Brain microvascular endothelial cell (primary cell): ENCODE data around the gene TEC.

Experiments used
- DNase-seq: peaks from one replicate; pipeline ENCODE4 v3.0.0-alpha.2; 2020
- H3K27ac ChIP-seq: fragments of 250-450 bp; sonication (Bioruptor Pico); 2 replicates; pipeline ENCODE4 v1.5.1; 2020; ENCODE audit warnings: mild to moderate bottlenecking, moderate library complexity
- H3K27me3 ChIP-seq: fragments of 250-450 bp; sonication (Bioruptor Pico); replicated peaks from 2 replicates; pipeline ENCODE4 v1.5.1; 2020; ENCODE audit warnings: mild to moderate bottlenecking
- H3K36me3 ChIP-seq: fragments of 250-450 bp; sonication (Bioruptor Pico); replicated peaks from 2 replicates; pipeline ENCODE4 v1.5.1; 2020; ENCODE audit warnings: mild to moderate bottlenecking
- H3K4me3 ChIP-seq: 2 replicates; pipeline ENCODE4 v1.5.1; 2011; ENCODE audit warnings: low read depth, mild to moderate bottlenecking, control low read depth, low read length, moderate library complexity
- in situ Hi-C: cut with HindIII; loops from 2 replicates; pipeline ENCODE4 v1.10.0; 2017; ENCODE audit warnings: low sequenced_read_pairs, low pct_ligation_motif_present
- TF ChIP-seq, protein P1 (sequence below): IDR thresholded peaks from 2 replicates; pipeline ENCODE4 v1.5.1; 2011; ENCODE audit warnings: low read depth, mild to moderate bottlenecking, moderate library complexity, low read length, control low read depth, inconsistent platforms; ENCODE audit errors: missing control alignments

Gene TEC

DNA sequence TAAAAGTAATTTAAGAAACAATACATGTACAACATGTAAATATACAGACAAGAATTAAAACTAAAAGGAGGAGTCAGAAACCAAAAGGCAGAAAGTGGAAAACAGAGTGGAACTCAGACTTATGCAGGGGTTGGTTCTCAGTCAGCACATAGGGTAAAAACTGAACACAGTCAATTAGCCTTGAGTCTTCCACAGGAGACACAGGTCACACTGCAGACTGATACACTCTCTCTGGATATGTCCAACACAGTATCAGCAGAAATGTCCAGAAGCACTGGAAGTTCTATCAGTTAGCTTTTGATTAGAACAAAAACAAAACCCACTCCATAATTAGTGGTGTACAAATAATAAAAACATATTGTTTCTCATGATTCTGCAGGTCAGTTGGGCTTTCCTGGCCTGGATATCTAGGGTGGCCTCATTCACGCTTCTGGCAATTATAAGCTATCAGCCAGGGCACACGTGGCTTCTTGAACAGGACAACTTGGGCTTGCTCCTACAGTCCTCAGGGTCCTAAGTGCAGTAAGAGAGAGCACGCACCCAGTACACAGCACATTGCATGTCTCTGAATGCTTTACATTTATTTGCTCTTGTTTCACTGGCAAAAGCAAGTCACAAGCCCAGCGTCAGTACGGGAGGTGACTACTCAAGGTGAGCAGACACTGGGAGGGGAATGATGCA lies 21.6 kb downstream of the TEC start:
- H3K4me3 ChIP-seq: no peak overlapping the region
- in situ Hi-C loops: no loop called here
- no peaks in the 10 kb centered on the region for H3K27me3 ChIP-seq
- TF ChIP-seq, protein P1, sequence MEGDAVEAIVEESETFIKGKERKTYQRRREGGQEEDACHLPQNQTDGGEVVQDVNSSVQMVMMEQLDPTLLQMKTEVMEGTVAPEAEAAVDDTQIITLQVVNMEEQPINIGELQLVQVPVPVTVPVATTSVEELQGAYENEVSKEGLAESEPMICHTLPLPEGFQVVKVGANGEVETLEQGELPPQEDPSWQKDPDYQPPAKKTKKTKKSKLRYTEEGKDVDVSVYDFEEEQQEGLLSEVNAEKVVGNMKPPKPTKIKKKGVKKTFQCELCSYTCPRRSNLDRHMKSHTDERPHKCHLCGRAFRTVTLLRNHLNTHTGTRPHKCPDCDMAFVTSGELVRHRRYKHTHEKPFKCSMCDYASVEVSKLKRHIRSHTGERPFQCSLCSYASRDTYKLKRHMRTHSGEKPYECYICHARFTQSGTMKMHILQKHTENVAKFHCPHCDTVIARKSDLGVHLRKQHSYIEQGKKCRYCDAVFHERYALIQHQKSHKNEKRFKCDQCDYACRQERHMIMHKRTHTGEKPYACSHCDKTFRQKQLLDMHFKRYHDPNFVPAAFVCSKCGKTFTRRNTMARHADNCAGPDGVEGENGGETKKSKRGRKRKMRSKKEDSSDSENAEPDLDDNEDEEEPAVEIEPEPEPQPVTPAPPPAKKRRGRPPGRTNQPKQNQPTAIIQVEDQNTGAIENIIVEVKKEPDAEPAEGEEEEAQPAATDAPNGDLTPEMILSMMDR: no peak
- H3K36me3 ChIP-seq: no peaks in the 10 kb centered on the region
- H3K27ac ChIP-seq: no peak overlapping the region
- no peak for DNase-seq

GRCh38 chr4:48247142-48247877 lies 22.3 kb downstream of the TEC start:
- TF ChIP-seq, protein P1: no peak
- in situ Hi-C loops: no loop called here
- no peak overlapping the region for H3K4me3 ChIP-seq
- DNase-seq: no peak
- H3K27ac ChIP-seq: no peak overlapping the region
- no peaks in the 10 kb centered on the region for H3K27me3 ChIP-seq
- H3K36me3 ChIP-seq: no peaks in the 10 kb centered on the region

DNA sequence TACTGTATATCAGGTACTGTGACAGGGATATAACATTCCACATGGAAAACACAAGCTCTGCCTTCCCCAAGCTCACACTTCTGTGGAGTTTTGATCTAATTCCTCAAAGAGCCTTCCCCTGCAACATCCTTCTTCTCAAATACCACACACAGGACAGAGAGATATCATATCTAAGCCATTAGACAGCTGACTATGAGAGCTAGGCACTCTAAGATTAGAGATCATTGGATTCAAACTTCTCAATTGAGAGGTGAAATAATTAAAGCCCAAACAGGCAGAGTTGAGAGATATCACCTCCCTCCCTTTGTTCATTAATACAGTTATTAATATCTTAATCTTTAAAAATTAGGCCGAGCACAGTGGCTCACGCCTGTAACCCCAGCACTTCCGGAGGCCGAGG lies 25.0 kb downstream of the TEC start:
- Histone ChIP-seq H3K36me3 (no peaks in the 10 kb centered on the region), H3K27ac (no peak overlapping the region), H3K4me3 (no peak overlapping the region), H3K27me3 (no peaks in the 10 kb centered on the region)
- no peak for DNase-seq
- in situ Hi-C loops: no loop called here
- TF ChIP-seq, protein P1: no peak

- Histone ChIP-seq H3K4me3 (no peak overlapping the region), H3K27ac (no peak overlapping the region), H3K27me3 (no peaks in the 10 kb centered on the region), H3K36me3 (no peaks in the 10 kb centered on the region)
- TF ChIP-seq, protein P1: no peak
- DNase-seq: no peak
- in situ Hi-C loops: no loop called here
Measured at GRCh38 chr4:48243887-48244286, 25.8 kb downstream of the TEC start.

DNA sequence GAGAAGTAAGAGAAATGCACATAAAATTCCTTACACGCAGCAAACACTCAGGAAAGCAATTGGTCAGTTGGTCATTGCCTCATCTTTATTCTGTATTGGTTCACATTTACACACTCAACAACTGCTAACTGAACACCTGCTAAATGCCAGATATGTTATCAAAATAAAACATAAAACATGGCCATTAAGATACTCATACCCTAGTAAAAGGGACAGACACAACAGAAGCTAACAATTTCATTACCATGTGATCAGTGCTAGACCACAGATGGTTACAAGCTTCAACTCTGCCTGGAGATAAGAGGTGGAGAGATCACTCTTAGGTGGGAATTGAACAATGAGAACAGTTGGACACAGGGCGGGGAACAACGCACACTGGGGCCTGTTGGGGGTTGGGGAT lies 26.2 kb downstream of the TEC start:
- no peak for DNase-seq
- no peaks in the 10 kb centered on the region for H3K36me3 ChIP-seq
- TF ChIP-seq, protein P1: no peak
- in situ Hi-C loops: no loop called here
- no peak overlapping the region for H3K27ac ChIP-seq
- no peak overlapping the region for H3K4me3 ChIP-seq
- H3K27me3 ChIP-seq: no peaks in the 10 kb centered on the region
